Dedifferentiated amniotic fluid mesenchymal stem cell (primary cell): Measurements from ENCODE around the gene C10orf95.
"Not testable (repeated sequence)": the region's sequence is repeated elsewhere in the genome, so short reads cannot be mapped to it uniquely, and the experiment has no call there.

Source experiments
- DNase-seq: peaks from one replicate; pipeline ENCODE4 v3.0.0-alpha.2; 2016; ENCODE audit errors: extremely low spot score

C10orf95 gene

GRCh38 chr10:102451105-102451969 lies at the start of gene C10orf95:
Gene C10orf95, minus strand, starts transcription at chr10:102451543. Its CDS starts 450 bp downstream, at chr10:102451093.
- DNase-seq, result no peak

GRCh38 chr10:102500686-102501085 lies 49.3 kb upstream of the C10orf95 start:
- not testable (repeated sequence) for DNase-seq

GRCh38 chr10:102499356-102499755 lies 48.0 kb upstream of the C10orf95 start:
- no peak for DNase-seq

- no peak for DNase-seq
Measured at GRCh38 chr10:102497545-102497944, 46.2 kb upstream of the C10orf95 start.

GRCh38 chr10:102493771-102494170 lies 42.4 kb upstream of the C10orf95 start:
- no peak for DNase-seq

- no peak for DNase-seq
Measured at GRCh38 chr10:102492983-102493382, 41.6 kb upstream of the C10orf95 start.

- no peak for DNase-seq
Measured at GRCh38 chr10:102492344-102492939, 41.1 kb upstream of the C10orf95 start.

GRCh38 chr10:102491136-102491535 lies 39.8 kb upstream of the C10orf95 start:
- DNase-seq, result no peak

- DNase-seq, result no peak
Measured at GRCh38 chr10:102485093-102485784, 33.9 kb upstream of the C10orf95 start.

- DNase-seq, result no peak
Measured at GRCh38 chr10:102484021-102484420, 32.7 kb upstream of the C10orf95 start.

- no peak for DNase-seq
Measured at GRCh38 chr10:102480396-102480795, 29.1 kb upstream of the C10orf95 start.

GRCh38 chr10:102479651-102480050 lies 28.3 kb upstream of the C10orf95 start:
- no peak for DNase-seq

GRCh38 chr10:102476466-102477141 lies 25.3 kb upstream of the C10orf95 start:
- DNase-seq, result no peak

GRCh38 chr10:102475451-102476040 lies 24.2 kb upstream of the C10orf95 start:
- no peak for DNase-seq

GRCh38 chr10:102473445-102474331 lies 22.3 kb upstream of the C10orf95 start:
- DNase-seq, result no peak

- no peak for DNase-seq
Measured at GRCh38 chr10:102470579-102471546, 19.5 kb upstream of the C10orf95 start.

GRCh38 chr10:102468683-102469082 lies 17.3 kb upstream of the C10orf95 start:
- no peak for DNase-seq

GRCh38 chr10:102467971-102468438 lies 16.7 kb upstream of the C10orf95 start:
- no peak for DNase-seq

GRCh38 chr10:102467318-102467717 lies 16.0 kb upstream of the C10orf95 start:
- no peak for DNase-seq
